ENCODE data around the gene PADI3.

The PADI3 gene

DNA sequence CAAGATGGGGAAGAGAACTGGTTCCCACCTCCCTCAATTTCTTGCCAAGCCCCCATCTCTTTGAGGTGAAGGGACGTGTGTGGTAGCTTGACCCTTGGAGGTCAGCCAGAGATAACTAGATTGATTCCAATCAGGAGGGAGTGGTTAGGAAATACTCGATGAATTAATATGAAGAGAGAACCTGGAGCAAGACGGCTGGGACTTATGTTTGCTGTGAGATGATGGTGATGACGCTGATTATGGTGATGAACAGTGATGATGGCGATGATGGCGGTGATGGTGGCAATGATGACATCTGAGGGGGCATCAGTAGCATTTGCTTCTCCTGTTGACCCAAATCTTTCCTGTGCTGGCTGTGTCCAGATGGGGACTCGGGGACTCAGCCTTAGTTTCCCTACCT lies 43.2 kb upstream of the PADI3 start:
- TF ChIP-seq, protein P1, sequence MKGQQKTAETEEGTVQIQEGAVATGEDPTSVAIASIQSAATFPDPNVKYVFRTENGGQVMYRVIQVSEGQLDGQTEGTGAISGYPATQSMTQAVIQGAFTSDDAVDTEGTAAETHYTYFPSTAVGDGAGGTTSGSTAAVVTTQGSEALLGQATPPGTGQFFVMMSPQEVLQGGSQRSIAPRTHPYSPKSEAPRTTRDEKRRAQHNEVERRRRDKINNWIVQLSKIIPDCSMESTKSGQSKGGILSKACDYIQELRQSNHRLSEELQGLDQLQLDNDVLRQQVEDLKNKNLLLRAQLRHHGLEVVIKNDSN (IDR thresholded peaks at IDR 0.05) = no peak
- TF ChIP-seq ZBTB7A (IDR thresholded peaks at IDR 0.05; ENCODE audit: low read depth) (no peak), EGR1 (IDR thresholded peaks at IDR 0.05) (no peak)

DNA sequence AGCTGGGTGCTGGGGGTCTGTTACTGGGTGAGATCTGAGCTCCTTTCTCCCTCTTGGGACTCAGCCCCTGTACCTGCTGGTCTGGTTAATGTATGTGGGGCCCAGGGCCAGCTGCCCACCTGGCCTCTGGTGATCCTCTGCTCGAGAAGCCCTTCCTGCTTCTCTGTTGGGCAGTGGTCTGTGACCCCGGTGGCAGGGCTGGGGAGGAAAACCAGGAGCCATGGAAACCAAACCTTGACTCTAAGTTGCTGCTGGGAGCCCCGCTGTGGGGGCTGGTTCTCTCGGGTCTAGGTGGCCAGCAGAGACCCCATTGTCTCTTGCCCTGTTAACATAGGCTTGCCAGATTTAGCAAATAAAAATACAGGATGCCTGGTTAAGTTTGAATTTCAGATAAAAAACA lies 42.7 kb upstream of the PADI3 start:
- no peak for TF ChIP-seq YY1 (IDR thresholded peaks at IDR 0.05; ENCODE audit: low read depth)
- TF ChIP-seq ZBTB7A (IDR thresholded peaks at IDR 0.05; ENCODE audit: low read depth) = 0 out of 2 replicates have a peak, but pooled peaks have one; percentile 32

DNA sequence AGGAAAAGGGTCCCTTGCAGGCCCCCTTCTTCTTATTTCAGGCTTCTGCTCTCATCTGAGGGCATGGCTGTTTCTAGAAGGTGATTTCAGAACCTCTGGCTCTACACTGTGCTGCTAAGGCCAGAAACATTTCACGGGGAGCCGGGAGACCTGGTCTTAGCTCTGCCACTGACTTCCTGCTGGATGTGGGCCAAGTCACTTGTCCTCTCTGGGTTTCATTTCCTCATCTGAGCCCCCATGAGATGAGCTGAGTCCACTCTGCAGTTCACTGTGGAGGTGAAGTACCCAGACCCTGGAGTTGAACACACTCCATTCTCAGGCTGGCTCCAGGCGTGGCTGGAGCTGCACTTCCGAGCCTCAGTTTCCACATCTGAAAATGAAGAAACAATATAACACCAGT lies 41.9 kb upstream of the PADI3 start:
- no peak for TF ChIP-seq EP300 (IDR thresholded peaks at IDR 0.05; ENCODE audit: borderline replicate concordance)
- peak; percentile 42; the same call in 1 of the 2 replicates for TF ChIP-seq NFIC (IDR thresholded peaks at IDR 0.05)

DNA sequence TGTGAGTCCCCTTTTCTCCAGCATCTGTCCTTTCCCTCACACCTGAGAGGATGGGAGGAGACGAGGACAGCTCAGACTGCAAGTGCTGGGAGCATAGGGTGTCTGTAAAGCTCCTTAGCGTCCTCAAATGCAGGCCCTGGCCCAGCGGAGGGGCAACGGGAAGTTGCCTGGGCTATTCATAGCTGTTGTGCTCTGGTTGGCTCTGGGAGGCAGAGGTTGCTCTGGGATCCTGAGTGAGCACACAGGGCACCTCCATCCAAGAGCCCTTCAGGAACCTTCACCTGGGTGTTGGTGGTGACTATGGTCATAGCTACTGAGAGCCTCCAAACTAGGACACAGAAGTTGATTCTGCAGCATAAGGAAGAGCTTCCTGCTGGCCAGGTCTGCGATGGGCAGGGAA lies 41.4 kb upstream of the PADI3 start:
- TF ChIP-seq TAF1 (IDR thresholded peaks at IDR 0.05; ENCODE audit: low read depth) (no peak), CEBPB (IDR thresholded peaks at IDR 0.05) (no peak), RAD21 (IDR thresholded peaks at IDR 0.05; ENCODE audit: low read depth) (no peak), YY1 (IDR thresholded peaks at IDR 0.05; ENCODE audit: low read depth) (no peak), TCF12 (IDR thresholded peaks at IDR 0.05; ENCODE audit: low read depth) (no peak), EGR1 (IDR thresholded peaks at IDR 0.05) (no peak), CREB1 (IDR thresholded peaks at IDR 0.05; ENCODE audit: low read depth) (no peak), ZBTB7A (IDR thresholded peaks at IDR 0.05; ENCODE audit: low read depth) (no peak)
- TF ChIP-seq, protein P1 (IDR thresholded peaks at IDR 0.05) = no peak

DNA sequence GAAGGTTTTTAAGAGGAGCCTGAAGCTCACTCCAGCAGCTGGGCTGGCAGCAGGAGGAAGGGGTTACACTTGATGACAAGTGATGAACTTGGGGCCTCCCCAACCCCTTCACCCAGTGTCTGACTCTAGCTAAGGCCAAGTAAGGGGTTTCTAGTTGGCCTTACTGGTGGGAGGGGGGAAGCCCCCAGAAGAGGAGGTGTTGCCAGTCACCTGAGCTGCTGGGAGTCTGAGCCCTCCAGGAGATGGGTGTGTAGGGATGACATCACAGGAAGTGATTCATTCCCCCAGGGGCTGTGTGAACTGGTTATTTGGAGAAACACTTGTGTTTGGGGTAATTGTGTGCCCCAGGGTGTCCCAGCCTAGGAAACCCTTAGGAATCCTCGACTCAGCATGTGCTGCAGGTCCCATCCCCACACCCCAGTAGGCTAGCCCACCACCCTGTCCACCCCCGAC lies 40.9 kb upstream of the PADI3 start:
- TF ChIP-seq NFIC (IDR thresholded peaks at IDR 0.05) = peak; percentile 82
- TF ChIP-seq EGR1 (IDR thresholded peaks at IDR 0.05) = no peak
- peak; percentile 40; the same call in 1 of the 2 replicates for TF ChIP-seq CREB1 (IDR thresholded peaks at IDR 0.05; ENCODE audit: low read depth)
- peak; percentile 91 for TF ChIP-seq FOXM1 (IDR thresholded peaks at IDR 0.05; ENCODE audit: borderline replicate concordance, low read depth)
- TF ChIP-seq TAF1 (IDR thresholded peaks at IDR 0.05; ENCODE audit: low read depth) = no peak
- TF ChIP-seq, protein P2, sequence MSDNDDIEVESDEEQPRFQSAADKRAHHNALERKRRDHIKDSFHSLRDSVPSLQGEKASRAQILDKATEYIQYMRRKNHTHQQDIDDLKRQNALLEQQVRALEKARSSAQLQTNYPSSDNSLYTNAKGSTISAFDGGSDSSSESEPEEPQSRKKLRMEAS (IDR thresholded peaks at IDR 0.05) = peak; percentile 58
- TF ChIP-seq, protein P3, sequence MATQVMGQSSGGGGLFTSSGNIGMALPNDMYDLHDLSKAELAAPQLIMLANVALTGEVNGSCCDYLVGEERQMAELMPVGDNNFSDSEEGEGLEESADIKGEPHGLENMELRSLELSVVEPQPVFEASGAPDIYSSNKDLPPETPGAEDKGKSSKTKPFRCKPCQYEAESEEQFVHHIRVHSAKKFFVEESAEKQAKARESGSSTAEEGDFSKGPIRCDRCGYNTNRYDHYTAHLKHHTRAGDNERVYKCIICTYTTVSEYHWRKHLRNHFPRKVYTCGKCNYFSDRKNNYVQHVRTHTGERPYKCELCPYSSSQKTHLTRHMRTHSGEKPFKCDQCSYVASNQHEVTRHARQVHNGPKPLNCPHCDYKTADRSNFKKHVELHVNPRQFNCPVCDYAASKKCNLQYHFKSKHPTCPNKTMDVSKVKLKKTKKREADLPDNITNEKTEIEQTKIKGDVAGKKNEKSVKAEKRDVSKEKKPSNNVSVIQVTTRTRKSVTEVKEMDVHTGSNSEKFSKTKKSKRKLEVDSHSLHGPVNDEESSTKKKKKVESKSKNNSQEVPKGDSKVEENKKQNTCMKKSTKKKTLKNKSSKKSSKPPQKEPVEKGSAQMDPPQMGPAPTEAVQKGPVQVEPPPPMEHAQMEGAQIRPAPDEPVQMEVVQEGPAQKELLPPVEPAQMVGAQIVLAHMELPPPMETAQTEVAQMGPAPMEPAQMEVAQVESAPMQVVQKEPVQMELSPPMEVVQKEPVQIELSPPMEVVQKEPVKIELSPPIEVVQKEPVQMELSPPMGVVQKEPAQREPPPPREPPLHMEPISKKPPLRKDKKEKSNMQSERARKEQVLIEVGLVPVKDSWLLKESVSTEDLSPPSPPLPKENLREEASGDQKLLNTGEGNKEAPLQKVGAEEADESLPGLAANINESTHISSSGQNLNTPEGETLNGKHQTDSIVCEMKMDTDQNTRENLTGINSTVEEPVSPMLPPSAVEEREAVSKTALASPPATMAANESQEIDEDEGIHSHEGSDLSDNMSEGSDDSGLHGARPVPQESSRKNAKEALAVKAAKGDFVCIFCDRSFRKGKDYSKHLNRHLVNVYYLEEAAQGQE (IDR thresholded peaks at IDR 0.05; ENCODE audit: low read depth) = no peak
- peak; percentile 86 for TF ChIP-seq ZBTB7A (IDR thresholded peaks at IDR 0.05; ENCODE audit: low read depth)
- no peak for TF ChIP-seq YY1 (IDR thresholded peaks at IDR 0.05; ENCODE audit: low read depth)
- TF ChIP-seq TCF12 (IDR thresholded peaks at IDR 0.05; ENCODE audit: low read depth) = peak; percentile 96
- no peak for TF ChIP-seq RAD21 (IDR thresholded peaks at IDR 0.05; ENCODE audit: low read depth)
- TF ChIP-seq, protein P1 (IDR thresholded peaks at IDR 0.05) = no peak
- no peak for TF ChIP-seq CEBPB (IDR thresholded peaks at IDR 0.05)
- TF ChIP-seq TEAD4 (IDR thresholded peaks at IDR 0.05) = peak; percentile 70
- peak; percentile 96 for TF ChIP-seq EP300 (IDR thresholded peaks at IDR 0.05; ENCODE audit: borderline replicate concordance)

DNA sequence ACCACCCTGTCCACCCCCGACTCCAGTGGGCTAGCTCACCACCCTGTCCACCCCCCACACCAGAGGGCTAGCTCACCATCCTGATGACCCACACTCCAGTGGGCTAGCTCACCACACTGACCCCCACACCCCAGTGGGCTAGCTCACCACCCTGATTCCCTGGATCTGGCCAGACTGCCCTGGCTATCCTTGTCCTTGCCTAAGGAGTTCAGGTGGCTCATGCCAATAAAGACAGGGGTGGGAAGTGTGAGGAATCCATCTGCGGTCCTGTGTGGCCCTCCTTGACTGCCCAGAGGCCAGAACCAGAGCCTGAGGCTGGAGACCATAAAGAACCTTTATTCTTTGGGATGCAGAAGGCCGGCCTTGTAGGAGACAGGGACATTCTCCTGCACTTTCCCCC lies 40.4 kb upstream of the PADI3 start:
- TF ChIP-seq, protein P3 (IDR thresholded peaks at IDR 0.05; ENCODE audit: low read depth) = no peak

DNA sequence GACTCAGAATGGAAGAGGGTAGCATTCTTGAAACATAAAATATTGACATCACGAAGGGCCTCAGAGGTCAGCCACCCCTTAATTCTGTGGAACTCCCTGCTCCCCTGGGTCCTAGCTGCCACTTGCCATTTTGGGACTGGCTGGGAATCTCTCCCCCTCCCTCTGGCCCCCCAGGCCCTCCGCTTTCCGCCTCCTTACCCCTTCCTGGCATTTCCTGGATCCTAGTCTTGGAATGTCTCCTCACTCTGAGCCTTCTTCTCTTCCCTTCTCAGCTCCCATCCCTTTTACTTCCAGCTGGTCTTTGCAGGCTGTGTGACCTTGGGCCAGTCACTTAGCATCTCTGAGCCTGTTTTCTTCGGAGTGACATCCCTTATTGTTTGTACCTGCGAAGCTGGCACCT lies 39.5 kb upstream of the PADI3 start:
- no peak for TF ChIP-seq TEAD4 (IDR thresholded peaks at IDR 0.05)
- TF ChIP-seq TCF12 (IDR thresholded peaks at IDR 0.05; ENCODE audit: low read depth) = no peak
- TF ChIP-seq NFIC (IDR thresholded peaks at IDR 0.05) = no peak
- TF ChIP-seq, protein P3 (IDR thresholded peaks at IDR 0.05; ENCODE audit: low read depth) = no peak
- TF ChIP-seq ZBTB7A (IDR thresholded peaks at IDR 0.05; ENCODE audit: low read depth) = no peak
- TF ChIP-seq FOXM1 (IDR thresholded peaks at IDR 0.05; ENCODE audit: borderline replicate concordance, low read depth) = no peak
- TF ChIP-seq, protein P2 (IDR thresholded peaks at IDR 0.05) = no peak
- TF ChIP-seq CREB1 (IDR thresholded peaks at IDR 0.05; ENCODE audit: low read depth) = no peak
- TF ChIP-seq TAF1 (IDR thresholded peaks at IDR 0.05; ENCODE audit: low read depth) = no peak
- no peak for TF ChIP-seq CEBPB (IDR thresholded peaks at IDR 0.05)
- TF ChIP-seq RAD21 (IDR thresholded peaks at IDR 0.05; ENCODE audit: low read depth) = no peak
- no peak for TF ChIP-seq EP300 (IDR thresholded peaks at IDR 0.05; ENCODE audit: borderline replicate concordance)
- TF ChIP-seq, protein P1 (IDR thresholded peaks at IDR 0.05) = no peak
- no peak for TF ChIP-seq YY1 (IDR thresholded peaks at IDR 0.05; ENCODE audit: low read depth)
- no peak for TF ChIP-seq EGR1 (IDR thresholded peaks at IDR 0.05)
